Caco-2 (cell line): Measurements from ENCODE around the gene TRAF3IP1. TPM values are rescaled to one million over a fixed set of nuclear protein-coding genes. Genes with fewer than 3 reads are reported as not detected.
A peak's percentile ranks its signal among the peaks of the same experiment; 100 is the strongest.
"Not testable (repeated sequence)": the region's sequence is repeated elsewhere in the genome, so short reads cannot be mapped to it uniquely, and the experiment has no call there.

Source experiments
- BruUV-seq: library from RNA; stranded (reverse); fragments of 400-500 nt; replicated peaks from 2 replicates; lab custom pipeline; 2021; lab: Mats Ljungman, UMichigan
- CTCF ChIA-PET: fragments of 300-600 bp; sonication (Branson Sonifier 250); formaldehyde crosslinking; loops from one replicate; lab custom pipeline; 2022; ENCODE audit warnings: antibody characterized with exemption; lab: Charles Lee
- POLR2A ChIA-PET: fragments of 300-600 bp; sonication (Branson Sonifier 250); formaldehyde crosslinking; loops from one replicate; lab custom pipeline; 2022; ENCODE audit warnings: antibody characterized with exemption; lab: Charles Lee
- DNase-seq, 2 experiments: peaks; one replicate each; pipeline versions ENCODE4 v3.0.0 to v3.0.0-alpha.2; 2020 to 2022
- H3K27me3 ChIP-seq: replicated peaks from 2 replicates; pipeline ENCODE4 v1.6.0; 2011; ENCODE audit warnings: low read length; ENCODE audit not compliant: control insufficient read depth, insufficient read depth
- H3K36me3 ChIP-seq: 2 replicates; pipeline ENCODE4 v1.5.1; 2011; ENCODE audit warnings: low read length; ENCODE audit not compliant: control insufficient read depth, insufficient read depth
- H3K4me1 ChIP-seq: fragments of 250-450 bp; sonication (Bioruptor Pico); 2 replicates; pipeline ENCODE4 v1.5.1; 2020; ENCODE audit warnings: mild to moderate bottlenecking
- H3K4me3 ChIP-seq: 2 replicates; pipeline ENCODE4 v1.5.1; 2011; ENCODE audit warnings: low read depth, mild to moderate bottlenecking, control low read depth, low read length
- H3K9me3 ChIP-seq: fragments of 250-450 bp; sonication (Bioruptor Pico); 2 replicates; pipeline ENCODE4 v1.5.1; 2020; ENCODE audit warnings: mild to moderate bottlenecking, moderate library complexity
- H3K27ac Mint-ChIP-seq: one replicate; pipeline ENCODE4 v1.8.0; 2022; ENCODE audit warnings: mixed read lengths; ENCODE audit not compliant: unreplicated experiment
- H3K27me3 Mint-ChIP-seq: one replicate; pipeline ENCODE4 v1.8.0; 2022; ENCODE audit warnings: mixed read lengths; ENCODE audit not compliant: insufficient read depth, unreplicated experiment
- H3K36me3 Mint-ChIP-seq: one replicate; pipeline ENCODE4 v1.8.0; 2022; ENCODE audit warnings: mild to moderate bottlenecking, mixed read lengths; ENCODE audit not compliant: insufficient read depth, unreplicated experiment
- H3K4me1 Mint-ChIP-seq: one replicate; pipeline ENCODE4 v1.8.0; 2022; ENCODE audit warnings: low read depth, mixed read lengths; ENCODE audit not compliant: unreplicated experiment
- H3K4me3 Mint-ChIP-seq: one replicate; pipeline ENCODE4 v1.8.0; 2022; ENCODE audit warnings: mild to moderate bottlenecking, moderate library complexity, mixed read lengths; ENCODE audit not compliant: unreplicated experiment
- H3K9me3 Mint-ChIP-seq: one replicate; pipeline ENCODE4 v1.8.0; 2022; ENCODE audit warnings: mixed read lengths; ENCODE audit not compliant: unreplicated experiment
- intact Hi-C: fragments of 100-400 bp; cut with micrococcal nuclease; formaldehyde crosslinking; loops from one replicate; pipeline ENCODE4 v1.10.0; 2022; ENCODE audit not compliant: unreplicated experiment
- total RNA-seq: library from RNA; stranded (reverse); gene quantifications from 2 replicates; pipeline ENCODE4 v1.2.3, GENCODE V29; 2022
- TF ChIP-seq, protein P1 (sequence below), 2 experiments: fragments of 200-600 bp in 1 of 2; IDR thresholded peaks; 1 replicate in 1 of 2; 2 replicates in 1 of 2; pipeline versions ENCODE4 v1.5.1 to v1.8.0; 2011 to 2022; ENCODE audit warnings: antibody characterized with exemption in 1 of 2, control low read depth in 1 of 2, inconsistent platforms in 1 of 2, low read depth in 1 of 2, low read length in 1 of 2, mild to moderate bottlenecking in 1 of 2, moderate library complexity in 1 of 2; ENCODE audit not compliant: insufficient read depth in 1 of 2, severe bottlenecking in 1 of 2, unreplicated experiment in 1 of 2

The TRAF3IP1 gene
- total RNA-seq, 1 experiment from 2014 or later, result 7.4 TPM

DNA sequence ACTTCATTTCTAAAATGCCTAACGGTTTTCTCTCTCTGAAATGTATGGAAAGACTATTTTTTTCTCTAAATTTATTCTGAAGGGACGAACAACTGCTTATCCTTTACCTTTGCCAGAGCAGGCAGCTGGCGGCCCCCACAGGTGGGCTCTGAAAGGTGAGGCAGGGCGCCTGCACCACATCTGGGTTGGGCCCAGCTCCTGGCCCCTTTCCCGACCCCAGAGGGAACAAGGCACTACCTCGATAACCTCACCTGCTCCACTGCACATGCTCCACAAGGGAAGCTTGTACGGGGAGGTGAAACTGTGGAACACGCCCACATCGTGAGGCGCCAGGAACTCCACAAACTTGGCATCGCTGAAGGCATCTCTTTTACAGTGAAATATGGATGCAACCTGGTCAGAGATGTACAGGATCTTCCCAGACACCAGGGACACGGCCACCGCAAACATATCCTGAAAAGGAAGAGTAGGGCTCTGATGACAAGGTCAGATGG, 49.2 kb upstream of the TRAF3IP1 start:
- Histone ChIP-seq H3K36me3 (no peaks in the 10 kb centered on the region; the same call in 1 of the 2 replicates), H3K4me3 (no peak overlapping the region), H3K27me3 (no peaks in the 10 kb centered on the region), H3K9me3 (no peaks in the 10 kb centered on the region), H3K4me1 (peaks cover 45% of the 10 kb centered on the region)
- no TSS peak for BruUV-seq
- Mint-ChIP-seq H3K9me3 (no peaks in the 10 kb centered on the region), H3K4me1 (peaks cover 23% of the 10 kb centered on the region), H3K36me3 (peaks cover 14% of the 10 kb centered on the region), H3K4me3 (no peak overlapping the region), H3K27me3 (no peaks in the 10 kb centered on the region), H3K27ac (peak overlapping the region; percentile 80)
- TF ChIP-seq, protein P1, sequence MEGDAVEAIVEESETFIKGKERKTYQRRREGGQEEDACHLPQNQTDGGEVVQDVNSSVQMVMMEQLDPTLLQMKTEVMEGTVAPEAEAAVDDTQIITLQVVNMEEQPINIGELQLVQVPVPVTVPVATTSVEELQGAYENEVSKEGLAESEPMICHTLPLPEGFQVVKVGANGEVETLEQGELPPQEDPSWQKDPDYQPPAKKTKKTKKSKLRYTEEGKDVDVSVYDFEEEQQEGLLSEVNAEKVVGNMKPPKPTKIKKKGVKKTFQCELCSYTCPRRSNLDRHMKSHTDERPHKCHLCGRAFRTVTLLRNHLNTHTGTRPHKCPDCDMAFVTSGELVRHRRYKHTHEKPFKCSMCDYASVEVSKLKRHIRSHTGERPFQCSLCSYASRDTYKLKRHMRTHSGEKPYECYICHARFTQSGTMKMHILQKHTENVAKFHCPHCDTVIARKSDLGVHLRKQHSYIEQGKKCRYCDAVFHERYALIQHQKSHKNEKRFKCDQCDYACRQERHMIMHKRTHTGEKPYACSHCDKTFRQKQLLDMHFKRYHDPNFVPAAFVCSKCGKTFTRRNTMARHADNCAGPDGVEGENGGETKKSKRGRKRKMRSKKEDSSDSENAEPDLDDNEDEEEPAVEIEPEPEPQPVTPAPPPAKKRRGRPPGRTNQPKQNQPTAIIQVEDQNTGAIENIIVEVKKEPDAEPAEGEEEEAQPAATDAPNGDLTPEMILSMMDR (IDR thresholded peaks at IDR 0.05; ENCODE audit: insufficient read depth in 1 of 2, low read depth in 1 of 2, low read length in 1 of 2, severe bottlenecking in 1 of 2, unreplicated experiment in 1 of 2), result no peak
- no peak for DNase-seq
- POLR2A ChIA-PET, result interaction anchor here (1.4 kb wide), 1 partner anchor 15 kb away, joined by 3 read pairs; no protein-coding TSS in a partner anchor
- CTCF ChIA-PET, result interaction anchor here (1.3 kb wide), 1 partner anchor 8 kb away, joined by 4 read pairs; no protein-coding TSS in a partner anchor
- intact Hi-C loops, result loop anchor here (1.0 kb wide), 1 partner anchor 14 kb away; no protein-coding TSS in a partner anchor

DNA sequence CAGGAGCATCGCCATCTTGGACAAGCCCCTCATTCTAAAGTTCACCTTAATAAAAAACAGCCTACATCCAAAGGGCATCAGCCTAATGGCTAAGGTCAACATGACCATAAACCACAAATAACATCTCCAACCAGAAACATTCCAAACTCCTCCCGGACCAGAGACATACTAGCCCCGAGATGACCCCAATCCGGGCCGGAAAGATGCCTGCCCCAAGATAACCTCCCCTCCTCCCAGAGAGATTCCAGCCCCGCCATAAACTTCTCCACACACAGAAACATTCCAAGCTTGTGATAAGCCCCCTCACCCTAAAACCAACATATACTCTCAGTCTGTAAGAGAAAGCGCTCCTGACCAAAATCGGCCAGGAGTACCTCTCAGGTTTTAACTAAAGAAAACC, 48.6 kb upstream of the TRAF3IP1 start:
- H3K4me3 ChIP-seq, H3K36me3 ChIP-seq, BruUV-seq, H3K27me3 ChIP-seq, H3K9me3 ChIP-seq, H3K9me3 Mint-ChIP-seq, H3K27me3 Mint-ChIP-seq: not testable (repeated sequence)
- POLR2A ChIA-PET, result interaction anchor here (1.4 kb wide), 1 partner anchor 14 kb away, joined by 3 read pairs; no protein-coding TSS in a partner anchor
- H3K27ac Mint-ChIP-seq, result peak overlapping the region; percentile 80
- DNase-seq, result peak; percentile 72 to 86
- intact Hi-C loops, result loop anchor here (1.0 kb wide), 1 partner anchor 14 kb away; no protein-coding TSS in a partner anchor
- peaks cover 19% of the 10 kb centered on the region for H3K36me3 Mint-ChIP-seq
- peak overlapping the region; percentile 47 for H3K4me3 Mint-ChIP-seq
- peaks cover 45% of the 10 kb centered on the region for H3K4me1 ChIP-seq
- H3K4me1 Mint-ChIP-seq, result peaks cover 23% of the 10 kb centered on the region
- CTCF ChIA-PET, result interaction anchor here (0.6 to 1.3 kb wide), 2 partner anchors 8 to 39 kb away, joined by 3 to 4 read pairs; no protein-coding TSS in a partner anchor

DNA sequence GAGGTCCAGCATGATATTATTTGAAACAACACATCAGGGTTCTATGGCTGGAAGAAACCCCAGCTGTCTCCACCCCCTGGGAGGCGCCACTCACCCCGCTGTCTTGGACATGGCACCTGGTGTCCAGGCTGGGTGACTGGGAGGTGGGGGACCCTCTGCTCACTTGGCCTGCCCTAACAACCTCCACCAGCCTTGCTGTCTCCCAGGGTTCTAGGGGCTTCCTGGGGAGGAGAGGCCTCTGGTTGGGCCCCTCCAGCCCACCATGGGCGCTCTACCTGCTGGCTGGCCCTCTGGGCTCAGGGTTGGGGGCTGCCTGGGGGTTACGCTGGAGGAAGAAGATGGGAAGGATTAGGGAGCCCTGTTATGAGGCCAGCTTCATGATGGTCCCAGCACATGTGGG, 48.2 kb upstream of the TRAF3IP1 start:
- no peaks in the 10 kb centered on the region for H3K9me3 ChIP-seq
- Mint-ChIP-seq H3K36me3 (peaks cover 24% of the 10 kb centered on the region), H3K4me3 (peak overlapping the region; percentile 47), H3K4me1 (peaks cover 23% of the 10 kb centered on the region), H3K27ac (peak overlapping the region; percentile 80), H3K27me3 (no peaks in the 10 kb centered on the region), H3K9me3 (no peaks in the 10 kb centered on the region)
- DNase-seq, result no peak
- intact Hi-C loops, result no loop called here
- ChIA-PET POLR2A (interaction anchor here (1.4 kb wide), 1 partner anchor 14 kb away, joined by 3 read pairs; no protein-coding TSS in a partner anchor), CTCF (interaction anchor here (0.6 to 1.3 kb wide), 2 partner anchors 9 to 39 kb away, joined by 3 to 4 read pairs; no protein-coding TSS in a partner anchor)
- no peaks in the 10 kb centered on the region; the same call in 1 of the 2 replicates for H3K36me3 ChIP-seq
- no peaks in the 10 kb centered on the region for H3K27me3 ChIP-seq
- no TSS peak for BruUV-seq
- TF ChIP-seq, protein P1 (IDR thresholded peaks at IDR 0.05; ENCODE audit: insufficient read depth in 1 of 2, low read depth in 1 of 2, low read length in 1 of 2, severe bottlenecking in 1 of 2, unreplicated experiment in 1 of 2), result no peak
- H3K4me3 ChIP-seq, result no peak overlapping the region
- peaks cover 45% of the 10 kb centered on the region for H3K4me1 ChIP-seq

DNA sequence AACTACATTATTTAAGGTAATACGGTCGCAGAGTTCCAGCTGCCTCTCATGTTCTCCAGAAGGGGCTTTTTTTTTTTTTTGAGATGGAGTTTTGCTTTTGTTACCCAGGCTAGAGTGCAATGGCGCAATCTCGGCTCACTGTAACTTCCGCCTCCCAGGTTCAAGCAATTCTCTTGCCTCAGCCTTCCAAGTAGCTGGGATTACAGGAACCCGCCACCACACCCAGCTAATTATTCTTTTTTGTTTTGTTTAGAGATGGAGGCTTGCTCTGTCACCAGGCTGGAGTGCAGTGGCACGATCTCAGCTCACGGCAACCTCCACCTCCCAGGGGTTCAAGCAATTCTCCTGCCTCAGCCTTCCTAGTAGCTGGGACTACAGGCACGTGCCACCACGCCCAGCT, 46.9 kb upstream of the TRAF3IP1 start:
- H3K36me3 ChIP-seq, H3K9me3 Mint-ChIP-seq, H3K27me3 ChIP-seq, H3K4me3 ChIP-seq, POLR2A ChIA-PET, H3K27me3 Mint-ChIP-seq, H3K9me3 ChIP-seq, intact Hi-C loops, BruUV-seq, DNase-seq, H3K4me3 Mint-ChIP-seq: not testable (repeated sequence)
- H3K36me3 Mint-ChIP-seq, result peaks cover 24% of the 10 kb centered on the region
- peak overlapping the region; percentile 48 for H3K27ac Mint-ChIP-seq
- peaks cover 23% of the 10 kb centered on the region for H3K4me1 Mint-ChIP-seq
- CTCF ChIA-PET, result interaction anchor here (0.7 to 1.0 kb wide), 2 partner anchors 10 to 114 kb away, joined by 3 read pairs; no protein-coding TSS in a partner anchor
- peaks cover 45% of the 10 kb centered on the region for H3K4me1 ChIP-seq
